ENCODE data around the gene CACNA1A. TPM values are rescaled to one million over a fixed set of nuclear protein-coding genes. Genes with fewer than 3 reads are reported as not detected.

Gene CACNA1A
- total and polyA plus RNA-seq, 2 of the 13 experiments (the other 11 are each of a cell fraction or from before 2014, with no cell fraction given): not detected

- TF ChIP-seq FUBP1 (CRISPR knock-in tag; IDR thresholded peaks at IDR 0.05; ENCODE audit: borderline replicate concordance) (no peak), ZNF232 (CRISPR knock-in tag; IDR thresholded peaks at IDR 0.05; ENCODE audit: borderline replicate concordance) (peak; percentile 72; the same call in 1 of the 2 replicates), SIX1 (CRISPR knock-in tag; IDR thresholded peaks at IDR 0.05; ENCODE audit: borderline replicate concordance) (no peak), ZNF878 (CRISPR knock-in tag; IDR thresholded peaks at IDR 0.05) (peak; percentile 75; the same call in 1 of the 2 replicates), ZNF781 (CRISPR knock-in tag; IDR thresholded peaks at IDR 0.05; ENCODE audit: borderline replicate concordance, not compliant biosample characterization) (peak; percentile 70), KDM2A (CRISPR knock-in tag; IDR thresholded peaks at IDR 0.05; ENCODE audit: borderline replicate concordance, low read depth) (0 out of 2 replicates have a peak, but pooled peaks have one; percentile 36), TSC22D2 (CRISPR knock-in tag; IDR thresholded peaks at IDR 0.05; ENCODE audit: borderline replicate concordance) (peak; percentile 94), ZNF574 (CRISPR knock-in tag; IDR thresholded peaks at IDR 0.05) (peak; percentile 64), ARNT2 (CRISPR knock-in tag; IDR thresholded peaks at IDR 0.05; ENCODE audit: low read depth) (0 out of 2 replicates have a peak, but pooled peaks have one; percentile 31), XRCC5 (optimal IDR thresholded peaks at IDR 0.05; ENCODE audit: low read length) (peak; percentile 38), FOSL2 (CRISPR knock-in tag; IDR thresholded peaks at IDR 0.05) (peak; percentile 44; the same call in 1 of the 2 replicates), THAP11 (CRISPR knock-in tag; IDR thresholded peaks at IDR 0.05) (peak; percentile 48; the same call in 1 of the 2 replicates), ZNF616 (CRISPR knock-in tag; IDR thresholded peaks at IDR 0.05; ENCODE audit: low read depth) (0 out of 2 replicates have a peak, but pooled peaks have one; percentile 32), SALL1 (CRISPR knock-in tag; IDR thresholded peaks at IDR 0.05) (peak; percentile 83), RELA (CRISPR knock-in tag; IDR thresholded peaks at IDR 0.05) (no peak), SAFB2 (CRISPR knock-in tag; IDR thresholded peaks at IDR 0.05; ENCODE audit: borderline replicate concordance, low read depth) (0 out of 2 replicates have a peak, but pooled peaks have one; percentile 38), BCL6 (CRISPR knock-in tag; IDR thresholded peaks at IDR 0.05) (0 out of 2 replicates have a peak, but pooled peaks have one; percentile 12), TFE3 (CRISPR knock-in tag; IDR thresholded peaks at IDR 0.05) (peak; percentile 53; the same call in 1 of the 2 replicates), RXRB (CRISPR knock-in tag; IDR thresholded peaks at IDR 0.05; ENCODE audit: borderline replicate concordance) (peak; percentile 51; the same call in 1 of the 2 replicates)
These were observed 64.3 kb downstream of the CACNA1A start (continued) for GRCh38 chr19:13441810-13442512.

Data from HepG2 (cell line).